Memory B cell (primary cell): Measurements from ENCODE around the gene KCND1.
"Not testable (repeated sequence)": the region's sequence is repeated elsewhere in the genome, so short reads cannot be mapped to it uniquely, and the experiment has no call there.

ENCODE experiments used
- ATAC-seq: fragments of 150-1000 bp; cut with Tn5 transposase; 2 replicates; pipeline ENCODE4 v1.10.0; 2021; ENCODE audit warnings: low read depth, mild to moderate bottlenecking, moderate library complexity
- DNase-seq, 2 donors: peaks; one replicate each; pipeline ENCODE4 v3.0.0; 2022; ENCODE audit warnings: low spot score in 2 of 2
- H3K27ac Mint-ChIP-seq: one replicate; pipeline ENCODE4 v1.8.0; 2022; ENCODE audit warnings: mild to moderate bottlenecking, moderate library complexity, mixed read lengths
- H3K27me3 Mint-ChIP-seq: one replicate; pipeline ENCODE4 v1.8.0; 2022; ENCODE audit warnings: mixed read lengths
- H3K36me3 Mint-ChIP-seq: one replicate; pipeline ENCODE4 v1.8.0; 2022; ENCODE audit warnings: mild to moderate bottlenecking, mixed read lengths
- H3K4me1 Mint-ChIP-seq: one replicate; pipeline ENCODE4 v1.8.0; 2022; ENCODE audit warnings: mixed read lengths
- H3K4me3 Mint-ChIP-seq: one replicate; pipeline ENCODE4 v1.8.0; 2022; ENCODE audit warnings: mild to moderate bottlenecking, moderate library complexity, mixed read lengths
- H3K9me3 Mint-ChIP-seq: one replicate; pipeline ENCODE4 v1.8.0; 2022; ENCODE audit warnings: mixed read lengths

Gene KCND1

DNA sequence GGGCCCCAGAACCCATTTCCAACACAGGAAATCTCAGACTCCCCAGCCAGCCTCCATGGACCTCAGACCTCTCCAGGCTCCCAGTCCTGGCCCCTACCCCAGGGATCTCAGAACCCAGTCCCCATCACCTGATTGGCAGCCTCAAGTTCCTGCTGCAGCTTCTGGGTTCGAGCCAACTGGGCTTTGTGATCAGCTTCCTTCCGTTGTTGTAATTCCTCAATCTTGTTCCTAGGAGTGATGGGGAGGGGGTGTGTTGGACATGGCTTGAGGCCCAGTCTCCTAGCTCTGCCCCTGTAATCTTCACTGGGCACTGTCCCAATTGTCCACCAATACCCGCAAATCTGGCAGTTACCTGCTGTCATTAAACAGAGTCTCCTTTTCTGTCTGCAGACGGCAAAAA is 17.8 kb upstream of the KCND1 start:
- peaks cover 24% of the 10 kb centered on the region for H3K36me3 Mint-ChIP-seq
- ATAC-seq = no peak
- no peaks in the 10 kb centered on the region for H3K9me3 Mint-ChIP-seq
- no peaks in the 10 kb centered on the region for H3K4me1 Mint-ChIP-seq
- peak overlapping the region; percentile 29 for H3K27ac Mint-ChIP-seq
- H3K27me3 Mint-ChIP-seq = no peaks in the 10 kb centered on the region
- no peak overlapping the region for H3K4me3 Mint-ChIP-seq
- DNase-seq = no peak

DNA sequence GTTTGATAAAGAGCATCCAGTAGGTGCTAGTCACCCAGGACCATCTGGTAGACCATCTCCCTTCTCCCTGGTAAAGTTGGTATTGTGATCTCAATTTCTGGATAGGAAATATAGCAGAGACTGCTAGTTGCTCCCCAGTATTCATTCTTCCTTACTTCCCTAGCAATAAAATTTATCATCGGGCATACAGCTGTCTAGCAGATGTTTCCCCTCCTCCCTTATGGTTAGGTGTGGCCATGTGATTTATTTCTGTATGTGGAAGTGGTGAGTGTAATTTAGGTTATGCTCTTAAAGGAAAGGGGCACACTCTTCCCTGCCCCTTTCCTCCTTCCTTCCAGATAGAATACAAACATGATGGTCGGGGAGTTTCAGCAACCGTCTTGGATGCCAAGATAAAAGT is 12.3 kb upstream of the KCND1 start:
- Mint-ChIP-seq H3K4me1 (no peaks in the 10 kb centered on the region), H3K36me3 (peaks cover 32% of the 10 kb centered on the region), H3K27me3 (no peaks in the 10 kb centered on the region), H3K27ac (peak overlapping the region; percentile 26), H3K9me3 (no peaks in the 10 kb centered on the region), H3K4me3 (no peak overlapping the region)
- DNase-seq (no peak), ATAC-seq (no peak)

- peak overlapping the region; percentile 26 for H3K27ac Mint-ChIP-seq
- H3K9me3 Mint-ChIP-seq = no peaks in the 10 kb centered on the region
- DNase-seq (no peak), ATAC-seq (no peak)
- H3K27me3 Mint-ChIP-seq = no peaks in the 10 kb centered on the region
- H3K36me3 Mint-ChIP-seq = peaks cover 32% of the 10 kb centered on the region
- no peak overlapping the region for H3K4me3 Mint-ChIP-seq
- H3K4me1 Mint-ChIP-seq = no peaks in the 10 kb centered on the region
Measured at GRCh38 chrX:48983081-48983480, 11.4 kb upstream of the KCND1 start.

GRCh38 chrX:48981178-48981577 is 9.5 kb upstream of the KCND1 start:
- H3K27ac Mint-ChIP-seq = no peak overlapping the region
- DNase-seq = no peak
- H3K27me3 Mint-ChIP-seq = no peaks in the 10 kb centered on the region
- no peak for ATAC-seq
- no peaks in the 10 kb centered on the region for H3K4me1 Mint-ChIP-seq
- H3K9me3 Mint-ChIP-seq = no peaks in the 10 kb centered on the region
- H3K4me3 Mint-ChIP-seq = no peak overlapping the region
- H3K36me3 Mint-ChIP-seq = peaks cover 36% of the 10 kb centered on the region

DNA sequence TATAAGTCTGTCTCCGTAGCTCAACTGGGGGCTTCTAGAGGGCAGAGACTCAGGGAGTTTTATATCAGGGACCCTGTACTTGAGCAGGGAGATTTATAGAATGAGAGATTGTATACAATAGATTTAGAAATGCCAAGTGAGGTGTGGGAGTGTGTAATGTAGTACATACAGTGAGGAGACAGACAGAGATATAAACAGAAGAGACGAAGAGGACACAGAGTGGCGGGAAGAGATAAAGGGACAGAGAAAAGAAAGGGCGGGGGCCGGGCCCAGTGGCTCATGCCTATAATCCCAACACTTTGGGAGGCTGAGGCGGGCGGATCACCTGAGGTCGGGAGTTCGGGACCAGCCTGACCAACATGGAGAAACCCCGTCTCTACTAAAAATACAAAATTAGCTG is 8.7 kb upstream of the KCND1 start:
- not testable (repeated sequence) for ATAC-seq, H3K4me1 Mint-ChIP-seq, H3K4me3 Mint-ChIP-seq, H3K27ac Mint-ChIP-seq, H3K27me3 Mint-ChIP-seq, DNase-seq, H3K9me3 Mint-ChIP-seq
- H3K36me3 Mint-ChIP-seq = peaks cover 37% of the 10 kb centered on the region

- Mint-ChIP-seq H3K36me3 (peaks cover 31% of the 10 kb centered on the region), H3K27ac (peak overlapping the region; percentile 67), H3K27me3 (no peaks in the 10 kb centered on the region), H3K4me3 (no peak overlapping the region), H3K9me3 (no peaks in the 10 kb centered on the region), H3K4me1 (peaks cover 6% of the 10 kb centered on the region)
- no peak for ATAC-seq
- DNase-seq = no peak
Measured at GRCh38 chrX:48978226-48978625, 6.6 kb upstream of the KCND1 start.

- H3K36me3 Mint-ChIP-seq = peaks cover 29% of the 10 kb centered on the region
- ATAC-seq (no peak), DNase-seq (no peak)
- no peaks in the 10 kb centered on the region for H3K27me3 Mint-ChIP-seq
- H3K4me1 Mint-ChIP-seq = peaks cover 19% of the 10 kb centered on the region
- H3K9me3 Mint-ChIP-seq = no peaks in the 10 kb centered on the region
- H3K4me3 Mint-ChIP-seq = no peak overlapping the region
- no peak overlapping the region for H3K27ac Mint-ChIP-seq
Measured at GRCh38 chrX:48976086-48976485, 4.4 kb upstream of the KCND1 start.

GRCh38 chrX:48975541-48975940 is 3.9 kb upstream of the KCND1 start:
- Mint-ChIP-seq H3K27me3 (no peaks in the 10 kb centered on the region), H3K9me3 (no peaks in the 10 kb centered on the region), H3K36me3 (peaks cover 26% of the 10 kb centered on the region), H3K4me1 (peaks cover 24% of the 10 kb centered on the region), H3K4me3 (no peak overlapping the region), H3K27ac (no peak overlapping the region)
- ATAC-seq = no peak
- DNase-seq = no peak

- ATAC-seq = no peak
- H3K27ac Mint-ChIP-seq = peak overlapping the region; percentile 12
Measured at GRCh38 chrX:48975041-48975440, 3.4 kb upstream of the KCND1 start.

GRCh38 chrX:48974574-48974973 is 2.9 kb upstream of the KCND1 start:
- H3K27me3 Mint-ChIP-seq = no peaks in the 10 kb centered on the region
- peaks cover 22% of the 10 kb centered on the region for H3K36me3 Mint-ChIP-seq
- peak overlapping the region; percentile 12 for H3K27ac Mint-ChIP-seq
- no peak overlapping the region for H3K4me3 Mint-ChIP-seq
- H3K9me3 Mint-ChIP-seq = no peaks in the 10 kb centered on the region
- H3K4me1 Mint-ChIP-seq = peaks cover 26% of the 10 kb centered on the region
- ATAC-seq (no peak), DNase-seq (no peak)

More at GRCh38 chrX:48975041-48975440, 3.4 kb upstream of the KCND1 start:
- Mint-ChIP-seq H3K4me1 (peaks cover 26% of the 10 kb centered on the region), H3K36me3 (peaks cover 22% of the 10 kb centered on the region), H3K4me3 (no peak overlapping the region), H3K27me3 (no peaks in the 10 kb centered on the region), H3K9me3 (no peaks in the 10 kb centered on the region)
- DNase-seq = no peak

GRCh38 chrX:48974033-48974432 is 2.4 kb upstream of the KCND1 start:
- DNase-seq (no peak), ATAC-seq (no peak)
- Mint-ChIP-seq H3K36me3 (peaks cover 22% of the 10 kb centered on the region), H3K27me3 (no peaks in the 10 kb centered on the region), H3K9me3 (no peaks in the 10 kb centered on the region), H3K4me3 (no peak overlapping the region), H3K27ac (no peak overlapping the region), H3K4me1 (peaks cover 26% of the 10 kb centered on the region)

DNA sequence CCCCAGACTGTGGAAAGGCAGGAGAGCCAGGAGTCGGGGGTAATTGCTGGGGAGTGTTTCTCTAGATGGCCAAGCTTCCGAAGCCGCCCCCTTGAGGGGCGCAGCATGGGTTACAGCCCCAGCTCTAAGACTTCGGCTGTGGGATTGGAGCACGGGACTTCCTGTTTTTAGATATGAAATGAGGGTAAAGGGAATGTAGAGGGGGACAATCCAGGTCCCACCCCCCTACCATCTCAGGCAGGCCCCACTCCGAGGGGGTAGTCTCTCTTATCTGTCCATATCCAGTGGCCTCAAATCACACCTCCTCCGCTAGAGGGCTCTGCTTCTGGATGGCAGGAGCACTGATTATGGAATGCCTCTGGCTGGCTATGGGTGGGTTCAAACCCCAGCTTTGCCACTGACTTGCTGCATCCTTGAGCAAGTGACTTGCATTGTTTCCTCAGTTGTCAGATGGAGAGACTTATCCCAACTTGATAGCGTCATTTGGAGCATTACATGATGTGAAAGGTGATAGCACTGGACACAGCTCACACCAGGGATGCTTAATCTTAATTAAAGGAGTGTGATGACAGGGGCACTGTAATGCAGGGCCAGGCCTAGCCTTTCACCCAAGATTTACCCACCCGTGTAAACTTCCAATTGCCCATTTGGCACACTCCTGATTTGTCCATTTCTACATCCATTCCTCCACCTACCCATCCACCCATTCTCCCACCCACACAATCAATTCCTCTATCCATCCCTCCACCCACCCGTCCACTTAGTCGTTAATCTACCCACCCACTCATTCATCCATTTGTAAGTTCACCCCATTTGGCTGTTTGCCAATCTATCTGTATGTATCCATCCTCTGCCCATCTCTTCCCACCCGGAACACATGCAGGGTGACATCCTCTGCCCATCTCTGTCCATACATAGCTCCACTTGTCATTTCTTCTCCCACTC is 848 bp upstream of the KCND1 start:
- DNase-seq = no peak
- H3K4me3 Mint-ChIP-seq = peak overlapping the region; percentile 71
- peak overlapping the region; percentile 25 for H3K27ac Mint-ChIP-seq
- no peaks in the 10 kb centered on the region for H3K27me3 Mint-ChIP-seq
- peak; percentile 58 for ATAC-seq
- H3K9me3 Mint-ChIP-seq = no peaks in the 10 kb centered on the region
- H3K4me1 Mint-ChIP-seq = peaks cover 26% of the 10 kb centered on the region
- peaks cover 11% of the 10 kb centered on the region for H3K36me3 Mint-ChIP-seq

DNA sequence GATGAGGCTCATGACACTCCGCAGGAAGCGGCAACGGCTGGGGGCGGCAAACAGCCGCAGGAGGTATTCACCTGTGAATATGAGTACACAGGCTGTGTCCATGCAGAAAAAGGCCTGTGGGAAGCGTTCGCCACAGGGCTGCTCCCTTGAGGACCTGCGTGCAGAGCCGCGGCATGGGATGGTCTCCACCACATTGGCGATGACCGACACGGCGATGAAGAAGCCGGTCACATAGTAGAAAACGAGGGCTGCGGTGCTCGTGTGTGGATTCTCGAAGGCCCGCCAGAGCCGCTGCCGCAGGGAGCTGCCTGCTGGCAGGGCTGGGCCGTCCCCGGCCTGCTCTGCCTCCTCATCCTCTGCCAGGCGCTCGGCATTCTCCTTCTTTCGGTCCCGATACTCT is 2.2 kb downstream of the KCND1 start:
- ATAC-seq (no peak), DNase-seq (no peak)
- no peak overlapping the region for H3K4me3 Mint-ChIP-seq
- peaks cover 20% of the 10 kb centered on the region for H3K4me1 Mint-ChIP-seq
- H3K36me3 Mint-ChIP-seq = peaks cover under 1% of the 10 kb centered on the region
- H3K27me3 Mint-ChIP-seq = no peaks in the 10 kb centered on the region
- H3K27ac Mint-ChIP-seq = no peak overlapping the region
- H3K9me3 Mint-ChIP-seq = no peaks in the 10 kb centered on the region

DNA sequence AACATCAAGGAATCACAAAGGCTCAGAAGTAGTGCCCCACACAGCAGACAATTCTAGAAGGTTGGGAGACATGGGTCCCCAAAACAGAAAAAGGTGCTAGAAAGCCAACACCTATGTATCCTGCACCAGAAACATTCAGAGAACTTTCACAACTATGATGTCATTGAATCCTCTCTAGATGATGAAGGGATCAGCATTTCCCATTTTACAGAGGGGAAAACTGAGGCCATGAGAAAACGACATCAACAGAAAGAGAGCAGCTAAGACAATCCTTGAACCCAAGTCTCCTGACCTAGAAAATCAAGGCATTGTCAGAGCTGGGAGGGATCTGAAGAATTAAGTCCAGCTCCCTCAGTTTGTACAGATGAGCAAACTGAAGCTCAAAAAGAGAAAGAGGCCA is 3.3 kb downstream of the KCND1 start:
- DNase-seq (no peak), ATAC-seq (no peak)
- Mint-ChIP-seq H3K36me3 (no peaks in the 10 kb centered on the region), H3K4me1 (peaks cover 24% of the 10 kb centered on the region), H3K27me3 (no peaks in the 10 kb centered on the region), H3K9me3 (no peaks in the 10 kb centered on the region), H3K4me3 (no peak overlapping the region), H3K27ac (no peak overlapping the region)
